Measurements from ENCODE around the gene VASH1. TPM values are rescaled to one million over a fixed set of nuclear protein-coding genes. Genes with fewer than 3 reads are reported as not detected.
A peak's percentile ranks its signal among the peaks of the same experiment; 100 is the strongest.

The VASH1 gene
- total RNA-seq, 3 donors from 2014 or later, result 5.6 to 7.8 (median 5.8) TPM

DNA sequence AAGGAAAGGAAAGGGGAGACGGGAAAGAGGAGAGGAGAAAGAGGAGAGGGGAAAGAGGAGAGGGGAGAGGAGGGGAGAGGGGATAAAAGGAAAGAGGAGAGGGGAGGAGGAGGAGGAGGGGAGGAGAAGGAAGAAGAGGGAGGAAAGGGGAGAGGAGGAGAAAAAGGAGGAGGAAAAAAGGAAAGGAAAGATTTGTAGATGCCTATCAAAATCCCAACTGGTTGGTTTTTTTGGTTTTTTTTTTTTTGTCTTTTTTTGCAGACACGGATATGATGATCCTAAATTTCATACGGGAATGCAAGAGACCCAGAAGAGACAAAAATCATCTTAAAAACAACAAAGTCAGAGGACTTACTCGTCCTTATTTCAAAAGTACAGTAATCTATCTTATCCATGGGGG lies 32.1 kb downstream of the VASH1 start:
- TF ChIP-seq POLR2A (IDR thresholded peaks at IDR 0.05), result no peak
- TF ChIP-seq, protein P1, sequence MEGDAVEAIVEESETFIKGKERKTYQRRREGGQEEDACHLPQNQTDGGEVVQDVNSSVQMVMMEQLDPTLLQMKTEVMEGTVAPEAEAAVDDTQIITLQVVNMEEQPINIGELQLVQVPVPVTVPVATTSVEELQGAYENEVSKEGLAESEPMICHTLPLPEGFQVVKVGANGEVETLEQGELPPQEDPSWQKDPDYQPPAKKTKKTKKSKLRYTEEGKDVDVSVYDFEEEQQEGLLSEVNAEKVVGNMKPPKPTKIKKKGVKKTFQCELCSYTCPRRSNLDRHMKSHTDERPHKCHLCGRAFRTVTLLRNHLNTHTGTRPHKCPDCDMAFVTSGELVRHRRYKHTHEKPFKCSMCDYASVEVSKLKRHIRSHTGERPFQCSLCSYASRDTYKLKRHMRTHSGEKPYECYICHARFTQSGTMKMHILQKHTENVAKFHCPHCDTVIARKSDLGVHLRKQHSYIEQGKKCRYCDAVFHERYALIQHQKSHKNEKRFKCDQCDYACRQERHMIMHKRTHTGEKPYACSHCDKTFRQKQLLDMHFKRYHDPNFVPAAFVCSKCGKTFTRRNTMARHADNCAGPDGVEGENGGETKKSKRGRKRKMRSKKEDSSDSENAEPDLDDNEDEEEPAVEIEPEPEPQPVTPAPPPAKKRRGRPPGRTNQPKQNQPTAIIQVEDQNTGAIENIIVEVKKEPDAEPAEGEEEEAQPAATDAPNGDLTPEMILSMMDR (IDR thresholded peaks at IDR 0.05), result no peak
- no peak for TF ChIP-seq POLR2AphosphoS5 (IDR thresholded peaks at IDR 0.05)
- Histone ChIP-seq H3K27me3 (no peaks in the 10 kb centered on the region), H3K27ac (no peak overlapping the region), H3K4me1 (no peaks in the 10 kb centered on the region), H3K9me3 (no peaks in the 10 kb centered on the region), H3K36me3 (peaks cover 11% of the 10 kb centered on the region), H3K4me3 (no peak overlapping the region)
- no peak for DNase-seq (ENCODE audit: low spot score in 2 of 2)
- intact Hi-C loops (cut with DNase I; ENCODE audit: low total_unique reads), result no loop called here

DNA sequence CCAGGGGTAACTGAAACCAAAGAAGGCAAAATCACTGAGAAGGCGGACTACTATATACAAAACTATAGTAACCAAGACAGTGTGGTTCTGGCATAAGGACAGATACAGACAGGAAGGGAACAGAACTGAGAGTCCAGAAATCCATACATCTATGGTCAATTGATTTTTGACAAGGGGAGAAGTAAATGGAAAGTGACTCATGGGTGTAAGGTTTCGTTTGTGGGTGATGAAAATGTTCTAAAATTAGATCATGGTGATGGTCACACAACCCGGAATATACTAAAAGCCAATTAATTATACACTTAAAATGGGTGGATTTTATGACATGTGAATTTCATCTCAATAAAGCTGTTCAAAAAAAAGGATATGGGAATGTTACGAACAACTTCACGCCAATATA lies 32.7 kb downstream of the VASH1 start:
- intact Hi-C loops (cut with DNase I; ENCODE audit: low total_unique reads), result no loop called here
- no peak overlapping the region for H3K4me3 ChIP-seq
- H3K9me3 ChIP-seq, result no peaks in the 10 kb centered on the region
- peaks cover 5% of the 10 kb centered on the region for H3K36me3 ChIP-seq
- TF ChIP-seq, protein P1 (IDR thresholded peaks at IDR 0.05), result no peak
- no peak for TF ChIP-seq POLR2AphosphoS5 (IDR thresholded peaks at IDR 0.05)
- TF ChIP-seq POLR2A (IDR thresholded peaks at IDR 0.05), result no peak
- H3K27ac ChIP-seq, result no peak overlapping the region
- H3K27me3 ChIP-seq, result no peaks in the 10 kb centered on the region
- no peaks in the 10 kb centered on the region for H3K4me1 ChIP-seq
- no peak for DNase-seq (ENCODE audit: low spot score in 2 of 2)

DNA sequence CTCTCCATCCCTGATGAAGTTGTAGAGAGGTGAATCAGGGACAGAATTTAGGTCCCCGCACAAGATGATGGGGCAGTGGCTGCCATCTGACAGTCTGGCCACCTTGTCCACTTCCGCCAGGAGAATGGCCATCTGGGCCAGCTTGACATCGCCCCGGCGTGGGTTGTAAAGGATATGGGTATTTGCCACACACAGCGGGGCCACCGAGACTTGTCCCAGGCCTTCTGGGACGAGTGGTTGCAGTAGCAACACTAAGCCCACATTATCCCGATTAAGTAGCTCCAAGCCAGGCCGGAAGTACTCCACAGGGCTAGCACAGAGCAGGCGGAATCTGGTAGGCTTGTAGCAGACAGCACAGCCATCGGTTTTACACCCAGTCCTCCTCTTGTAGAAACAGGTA lies 45.2 kb downstream of the VASH1 start:
- intact Hi-C loops (cut with DNase I; ENCODE audit: low total_unique reads), result no loop called here
- Histone ChIP-seq H3K4me3 (no peak overlapping the region), H3K27me3 (no peaks in the 10 kb centered on the region), H3K27ac (no peak overlapping the region), H3K36me3 (peaks cover 12% of the 10 kb centered on the region), H3K4me1 (peaks cover 0 to 9% of the 10 kb centered on the region in 2 donors), H3K9me3 (no peaks in the 10 kb centered on the region)
- no peak for DNase-seq (ENCODE audit: low spot score in 2 of 2)
- TF ChIP-seq POLR2AphosphoS5 (IDR thresholded peaks at IDR 0.05), result no peak

DNA sequence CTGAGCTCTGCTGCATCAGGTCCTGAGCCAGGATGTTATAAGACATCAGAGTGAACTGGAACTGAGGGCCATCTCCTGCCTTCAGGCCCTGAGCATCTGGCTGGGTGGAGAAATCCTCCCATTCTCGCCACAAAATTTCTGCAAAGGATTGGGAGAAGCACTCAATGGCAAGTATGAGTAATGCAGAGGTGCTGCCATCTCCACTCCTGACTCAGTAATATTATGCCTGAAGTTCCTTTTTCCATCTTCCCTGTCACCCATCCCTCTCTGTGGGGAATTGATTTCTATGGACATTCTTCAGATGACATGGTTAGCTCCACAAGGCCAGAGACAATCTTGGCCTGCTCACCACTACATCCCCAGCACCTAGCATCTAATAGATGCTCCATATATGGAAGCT lies 46.7 kb downstream of the VASH1 start:
- DNase-seq (ENCODE audit: low spot score in 2 of 2), result no peak
- Histone ChIP-seq H3K36me3 (peaks cover 7% of the 10 kb centered on the region), H3K27ac (no peak overlapping the region), H3K4me1 (peaks cover 0 to 9% of the 10 kb centered on the region in 2 donors), H3K27me3 (no peaks in the 10 kb centered on the region), H3K4me3 (no peak overlapping the region), H3K9me3 (no peaks in the 10 kb centered on the region)
- intact Hi-C loops (cut with DNase I; ENCODE audit: low total_unique reads), result no loop called here
- TF ChIP-seq POLR2A (IDR thresholded peaks at IDR 0.05) (no peak), POLR2AphosphoS5 (IDR thresholded peaks at IDR 0.05) (no peak)
- TF ChIP-seq, protein P1 (IDR thresholded peaks at IDR 0.05), result no peak

DNA sequence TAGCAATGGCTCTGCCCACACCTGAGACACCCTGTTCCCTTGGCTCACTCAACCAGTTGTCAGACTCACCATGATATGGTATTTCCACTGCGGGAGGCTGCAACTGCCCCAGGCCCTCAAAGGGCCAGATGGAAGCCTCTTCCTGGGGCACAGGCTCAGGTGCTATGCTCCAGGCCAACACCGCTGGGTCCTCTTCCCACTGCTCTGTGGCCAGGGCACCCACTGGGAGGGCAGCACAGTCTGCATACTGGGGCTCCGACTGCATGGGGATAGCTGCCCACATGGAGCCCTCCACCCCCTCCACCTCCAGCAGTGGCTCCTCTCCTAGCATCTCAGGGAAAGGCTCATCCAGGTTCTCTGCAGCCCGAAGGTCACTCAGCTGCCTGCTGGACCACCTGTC lies 47.7 kb downstream of the VASH1 start:
- Histone ChIP-seq H3K36me3 (no peaks in the 10 kb centered on the region), H3K9me3 (no peaks in the 10 kb centered on the region), H3K4me3 (no peak overlapping the region), H3K4me1 (peaks cover 0 to 9% of the 10 kb centered on the region in 2 donors), H3K27ac (no peak overlapping the region), H3K27me3 (no peaks in the 10 kb centered on the region)
- TF ChIP-seq POLR2AphosphoS5 (IDR thresholded peaks at IDR 0.05) (no peak), POLR2A (IDR thresholded peaks at IDR 0.05) (no peak)
- TF ChIP-seq, protein P1 (IDR thresholded peaks at IDR 0.05), result no peak
- intact Hi-C loops (cut with DNase I; ENCODE audit: low total_unique reads), result no loop called here
- DNase-seq (ENCODE audit: low spot score in 2 of 2), result no peak

DNA sequence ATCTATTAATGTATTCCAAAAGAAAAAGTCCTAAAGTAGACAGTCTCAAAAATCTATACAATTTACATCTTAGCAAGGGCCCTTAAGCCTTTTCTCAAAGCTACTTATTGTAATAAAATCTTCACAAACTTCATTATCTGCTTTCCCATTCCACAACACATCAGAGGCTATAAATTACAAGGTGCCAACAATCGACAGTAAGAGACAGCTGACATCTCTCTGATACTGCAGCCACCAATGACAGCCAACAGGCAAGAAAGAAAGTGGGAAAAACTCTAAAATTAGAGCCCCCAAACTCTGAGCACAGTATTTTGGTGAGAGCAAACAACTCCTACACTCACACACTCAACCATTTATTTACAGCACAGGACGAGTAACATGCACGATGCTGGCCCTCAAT lies 49.3 kb downstream of the VASH1 start:
- no peaks in the 10 kb centered on the region for H3K27me3 ChIP-seq
- H3K9me3 ChIP-seq, result no peaks in the 10 kb centered on the region
- no peaks in the 10 kb centered on the region for H3K36me3 ChIP-seq
- H3K4me1 ChIP-seq, result peaks cover 0 to 9% of the 10 kb centered on the region in 2 donors
- peak overlapping the region; percentile 27 to 86 for H3K27ac ChIP-seq
- peak overlapping the region in 2 of 3 donors; percentile 92 to 98 for H3K4me3 ChIP-seq
- no peak for DNase-seq (ENCODE audit: low spot score in 2 of 2)
- intact Hi-C loops (cut with DNase I; ENCODE audit: low total_unique reads), result no loop called here
- TF ChIP-seq, protein P1 (IDR thresholded peaks at IDR 0.05), result no peak
- no peak for TF ChIP-seq POLR2A (IDR thresholded peaks at IDR 0.05)
- no peak for TF ChIP-seq POLR2AphosphoS5 (IDR thresholded peaks at IDR 0.05)

All from breast epithelium (tissue), 4 donors.